ENCODE data around the gene PCDHGA8.
A peak's percentile ranks its signal among the peaks of the same experiment; 100 is the strongest.

PCDHGA8 gene

DNA sequence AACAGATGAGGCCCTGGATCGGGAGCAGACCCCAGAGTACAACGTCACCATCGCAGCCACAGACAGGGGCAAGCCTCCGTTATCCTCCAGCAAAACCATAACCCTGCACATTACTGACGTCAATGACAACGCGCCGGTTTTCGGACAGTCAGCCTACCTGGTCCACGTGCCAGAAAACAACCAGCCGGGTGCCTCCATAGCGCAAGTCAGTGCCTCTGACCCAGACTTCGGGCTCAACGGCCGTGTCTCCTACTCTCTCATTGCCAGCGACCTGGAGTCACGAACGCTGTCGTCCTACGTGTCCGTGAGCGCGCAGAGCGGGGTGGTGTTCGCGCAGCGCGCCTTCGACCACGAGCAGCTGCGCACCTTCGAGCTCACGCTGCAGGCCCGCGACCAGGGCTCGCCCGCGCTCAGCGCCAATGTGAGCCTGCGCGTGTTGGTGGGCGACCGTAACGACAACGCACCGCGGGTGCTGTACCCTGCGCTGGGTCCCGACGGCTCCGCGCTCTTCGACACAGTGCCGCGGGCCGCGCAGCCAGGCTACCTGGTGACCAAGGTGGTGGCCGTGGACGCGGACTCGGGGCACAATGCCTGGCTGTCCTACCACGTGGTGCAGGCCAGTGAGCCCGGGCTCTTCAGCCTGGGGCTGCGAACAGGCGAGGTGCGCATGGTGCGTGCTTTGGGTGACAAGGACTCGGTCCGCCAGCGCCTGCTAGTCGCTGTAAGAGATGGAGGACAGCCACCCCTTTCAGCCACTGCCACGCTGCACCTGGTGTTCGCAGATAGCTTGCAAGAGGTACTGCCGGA, 26.8 kb downstream of the PCDHGA8 start:
- no peak for TF ChIP-seq EZH2 (IDR thresholded peaks at IDR 0.05; ENCODE audit: borderline replicate concordance, low read depth, low read length, severe bottlenecking)
- TF ChIP-seq, protein P1, sequence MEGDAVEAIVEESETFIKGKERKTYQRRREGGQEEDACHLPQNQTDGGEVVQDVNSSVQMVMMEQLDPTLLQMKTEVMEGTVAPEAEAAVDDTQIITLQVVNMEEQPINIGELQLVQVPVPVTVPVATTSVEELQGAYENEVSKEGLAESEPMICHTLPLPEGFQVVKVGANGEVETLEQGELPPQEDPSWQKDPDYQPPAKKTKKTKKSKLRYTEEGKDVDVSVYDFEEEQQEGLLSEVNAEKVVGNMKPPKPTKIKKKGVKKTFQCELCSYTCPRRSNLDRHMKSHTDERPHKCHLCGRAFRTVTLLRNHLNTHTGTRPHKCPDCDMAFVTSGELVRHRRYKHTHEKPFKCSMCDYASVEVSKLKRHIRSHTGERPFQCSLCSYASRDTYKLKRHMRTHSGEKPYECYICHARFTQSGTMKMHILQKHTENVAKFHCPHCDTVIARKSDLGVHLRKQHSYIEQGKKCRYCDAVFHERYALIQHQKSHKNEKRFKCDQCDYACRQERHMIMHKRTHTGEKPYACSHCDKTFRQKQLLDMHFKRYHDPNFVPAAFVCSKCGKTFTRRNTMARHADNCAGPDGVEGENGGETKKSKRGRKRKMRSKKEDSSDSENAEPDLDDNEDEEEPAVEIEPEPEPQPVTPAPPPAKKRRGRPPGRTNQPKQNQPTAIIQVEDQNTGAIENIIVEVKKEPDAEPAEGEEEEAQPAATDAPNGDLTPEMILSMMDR (IDR thresholded peaks at IDR 0.05; ENCODE audit: borderline replicate concordance, extremely low read depth, low read length, poor library complexity, severe bottlenecking) = no peak
- ATAC-seq (ENCODE audit: insufficient read depth, low read depth) (no peak), DNase-seq (no peak)
- H3K9ac ChIP-seq (ENCODE audit: low read depth, low read length) = no peak overlapping the region
- H3K4me1 ChIP-seq (ENCODE audit: insufficient read depth, low read length) = no peaks in the 10 kb centered on the region
- H4K20me1 ChIP-seq (ENCODE audit: insufficient read depth, low read length) = no peaks in the 10 kb centered on the region
- no peaks in the 10 kb centered on the region for H3K79me2 ChIP-seq (ENCODE audit: insufficient read depth, low read length)
- no peak overlapping the region for H3K4me3 ChIP-seq (ENCODE audit: low read depth in 1 of 2, low read length in 2 of 2)
- H3K27me3 ChIP-seq (ENCODE audit: insufficient read depth, low read length, poor library complexity) = peaks cover 4% of the 10 kb centered on the region
- no peaks in the 10 kb centered on the region for H3K36me3 ChIP-seq (ENCODE audit: insufficient read depth, low read length)
- no peak overlapping the region for H2AFZ ChIP-seq (ENCODE audit: low read depth, low read length)
- H3K9me3 ChIP-seq (ENCODE audit: insufficient read depth, low read length, severe bottlenecking) = no peaks in the 10 kb centered on the region
- no peak overlapping the region for H3K27ac ChIP-seq (ENCODE audit: low read length)
- H3K4me2 ChIP-seq (ENCODE audit: insufficient read depth, low read length) = no peak overlapping the region

DNA sequence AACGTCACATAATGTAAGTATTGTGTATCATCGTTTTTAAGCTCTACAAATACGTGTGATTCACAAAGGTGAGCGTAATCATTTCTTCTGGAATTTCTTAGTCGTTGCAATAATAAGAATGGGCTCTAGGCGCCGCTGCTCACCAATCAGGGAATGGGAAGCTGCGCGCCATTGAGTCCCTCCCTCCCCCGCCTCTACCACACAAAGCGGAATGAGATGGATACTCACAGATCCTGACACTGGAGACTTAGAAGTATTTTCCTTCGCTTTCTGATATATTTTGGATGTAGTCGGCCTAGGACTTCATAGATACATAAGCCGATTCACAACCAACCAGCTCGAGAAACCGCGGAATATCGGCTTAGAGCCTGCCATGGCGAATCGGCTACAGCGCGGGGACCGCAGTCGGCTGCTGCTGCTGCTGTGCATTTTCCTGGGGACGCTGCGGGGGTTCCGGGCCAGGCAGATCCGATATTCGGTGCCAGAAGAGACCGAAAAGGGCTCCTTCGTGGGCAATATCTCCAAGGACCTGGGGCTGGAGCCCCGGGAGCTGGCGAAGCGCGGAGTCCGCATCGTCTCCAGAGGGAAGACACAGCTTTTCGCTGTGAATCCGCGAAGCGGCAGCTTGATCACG, 28.5 kb downstream of the PCDHGA8 start, which contains the start of gene PCDHGA11:
TSS of gene PCDHGA11 (plus strand) at position 197 of the 634 bp plus-strand sequence. CDS start at position 374, 177 bp downstream.
- no peaks in the 10 kb centered on the region for H3K9me3 ChIP-seq (ENCODE audit: insufficient read depth, low read length, severe bottlenecking)
- H4K20me1 ChIP-seq (ENCODE audit: insufficient read depth, low read length) = no peaks in the 10 kb centered on the region
- H3K27me3 ChIP-seq (ENCODE audit: insufficient read depth, low read length, poor library complexity) = peaks cover 10% of the 10 kb centered on the region
- no peak within 1 kb of the TSS for H3K4me2 ChIP-seq (ENCODE audit: insufficient read depth, low read length)
- H3K79me2 ChIP-seq (ENCODE audit: insufficient read depth, low read length) = no peaks in the 10 kb centered on the region
- H3K4me1 ChIP-seq (ENCODE audit: insufficient read depth, low read length) = no peaks in the 10 kb centered on the region
- H3K36me3 ChIP-seq (ENCODE audit: insufficient read depth, low read length) = no peaks in the 10 kb centered on the region
- H3K4me3 ChIP-seq (ENCODE audit: low read depth in 1 of 2, low read length in 2 of 2) = no peak within 1 kb of the TSS
- DNase-seq (peak; percentile 28), ATAC-seq (ENCODE audit: insufficient read depth, low read depth) (no peak)
- no peak within 1 kb of the TSS for H3K27ac ChIP-seq (ENCODE audit: low read length)
- H3K9ac ChIP-seq (ENCODE audit: low read depth, low read length) = no peak within 1 kb of the TSS
- TF ChIP-seq, protein P1 (IDR thresholded peaks at IDR 0.05; ENCODE audit: borderline replicate concordance, extremely low read depth, low read length, poor library complexity, severe bottlenecking) = peak; percentile 67
- no peak for TF ChIP-seq EZH2 (IDR thresholded peaks at IDR 0.05; ENCODE audit: borderline replicate concordance, low read depth, low read length, severe bottlenecking)
- H2AFZ ChIP-seq (ENCODE audit: low read depth, low read length) = no peak within 1 kb of the TSS

DNA sequence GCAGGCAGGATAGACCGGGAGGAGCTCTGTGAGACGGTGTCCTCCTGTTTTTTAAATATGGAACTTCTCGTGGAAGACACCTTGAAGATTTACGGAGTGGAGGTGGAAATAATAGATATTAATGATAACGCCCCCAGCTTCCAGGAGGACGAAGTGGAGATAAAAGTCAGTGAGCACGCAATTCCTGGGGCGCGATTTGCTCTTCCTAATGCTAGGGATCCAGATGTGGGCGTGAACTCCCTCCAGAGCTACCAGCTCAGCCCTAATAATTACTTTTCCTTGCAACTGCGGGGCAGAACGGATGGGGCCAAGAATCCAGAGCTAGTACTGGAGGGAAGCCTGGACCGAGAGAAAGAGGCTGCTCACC, 29.0 kb downstream of the PCDHGA8 start:
- Histone ChIP-seq H3K4me3 (ENCODE audit: low read depth in 1 of 2, low read length in 2 of 2) (no peak overlapping the region), H3K79me2 (ENCODE audit: insufficient read depth, low read length) (no peaks in the 10 kb centered on the region), H3K36me3 (ENCODE audit: insufficient read depth, low read length) (no peaks in the 10 kb centered on the region), H3K9ac (ENCODE audit: low read depth, low read length) (no peak overlapping the region), H3K4me2 (ENCODE audit: insufficient read depth, low read length) (no peak overlapping the region), H3K4me1 (ENCODE audit: insufficient read depth, low read length) (no peaks in the 10 kb centered on the region), H3K9me3 (ENCODE audit: insufficient read depth, low read length, severe bottlenecking) (no peaks in the 10 kb centered on the region), H3K27me3 (ENCODE audit: insufficient read depth, low read length, poor library complexity) (peaks cover 10% of the 10 kb centered on the region), H4K20me1 (ENCODE audit: insufficient read depth, low read length) (no peaks in the 10 kb centered on the region), H2AFZ (ENCODE audit: low read depth, low read length) (no peak overlapping the region), H3K27ac (ENCODE audit: low read length) (no peak overlapping the region)
- ATAC-seq (ENCODE audit: insufficient read depth, low read depth) (no peak), DNase-seq (no peak)
- no peak for TF ChIP-seq EZH2 (IDR thresholded peaks at IDR 0.05; ENCODE audit: borderline replicate concordance, low read depth, low read length, severe bottlenecking)
- TF ChIP-seq, protein P1 (IDR thresholded peaks at IDR 0.05; ENCODE audit: borderline replicate concordance, extremely low read depth, low read length, poor library complexity, severe bottlenecking) = no peak

Measured in DND-41 (cell line).